K562 (cell line): ENCODE results near the gene SKIDA1. TPM values are rescaled to one million over a fixed set of nuclear protein-coding genes. Genes with fewer than 3 reads are reported as not detected.

Experiments
- ATAC-seq: fragments of 200-7000 bp; cut with Tn5 transposase; 3 replicates; pipeline ENCODE4 v1.9.1; 2020; ENCODE audit warnings: moderate library complexity
- BruUV-seq: library from RNA; stranded (reverse); fragments of 400-500 nt; replicated peaks from 2 replicates; lab custom pipeline; 2021; lab: Mats Ljungman, UMichigan
- CTCF ChIA-PET: fragments of 300-600 bp; formaldehyde crosslinking; extraction: SDS; loops from one replicate; lab custom pipeline; 2021; ENCODE audit warnings: low intra/inter-chr PET ratio; lab: Yijun Ruan, JAX
- POLR2A ChIA-PET: fragments of 300-600, 350-650 bp; sonication (Branson Sonifier 250); formaldehyde crosslinking; extraction: SDS; loops from one replicate; lab custom pipeline; 2021; ENCODE audit warnings: antibody characterized with exemption, inconsistent platforms; lab: Yijun Ruan, JAX
- DNase-seq, 4 experiments: peaks; one replicate each; pipeline versions ENCODE4 v3.0.0 to v3.0.0-alpha.2; 2011 to 2018; ENCODE audit warnings: low spot score in 3 of 4, mixed read lengths in 3 of 4; ENCODE audit errors: extremely low read depth in 1 of 4
- FAIRE-seq: peaks from 2 replicates; lab custom pipeline; 2011; peaks lifted over from hg19 to GRCh38; lab: Jason Lieb, UNC
- H2AFZ ChIP-seq: 2 replicates; pipeline ENCODE4 v1.6.0; 2011; ENCODE audit warnings: low read depth, low read length, control low read depth, inconsistent platforms
- H3K27ac ChIP-seq: fragments of 200-600 bp; 3 replicates; pipeline ENCODE4 v1.8.0; 2011; ENCODE audit warnings: low read depth, mild to moderate bottlenecking, control low read depth, inconsistent platforms, low read length, moderate library complexity, mixed read lengths; ENCODE audit errors: extremely low read depth
- H3K27me3 ChIP-seq, 2 experiments: fragments of 300-600 bp in 1 of 2; 2 replicates in 1 of 2; 3 replicates in 1 of 2; pipeline versions ENCODE4 v1.6.0 to v1.8.0; 2011; ENCODE audit warnings: inconsistent platforms in 2 of 2, low read length in 2 of 2, mild to moderate bottlenecking in 1 of 2, mixed read lengths in 1 of 2, moderate library complexity in 1 of 2; ENCODE audit not compliant: control insufficient read depth in 2 of 2, insufficient read depth in 2 of 2
- H3K36me3 ChIP-seq: fragments of 300-600 bp; 3 replicates; pipeline ENCODE4 v1.8.0; 2011; ENCODE audit warnings: mild to moderate bottlenecking, low read length, inconsistent platforms; ENCODE audit not compliant: control insufficient read depth, insufficient read depth
- H3K4me1 ChIP-seq, 2 experiments: fragments of 200-600 bp in 1 of 2; replicated peaks in 1 of 2; 2 replicates in 1 of 2; 3 replicates in 1 of 2; pipeline versions ENCODE4 v1.5.1 to v1.8.0; 2011; ENCODE audit warnings: inconsistent platforms in 2 of 2, low read length in 2 of 2, mild to moderate bottlenecking in 1 of 2, mixed read lengths in 1 of 2, moderate library complexity in 1 of 2; ENCODE audit not compliant: control insufficient read depth in 2 of 2, insufficient read depth in 2 of 2
- H3K4me2 ChIP-seq: 2 replicates; pipeline ENCODE4 v1.6.1; 2011; ENCODE audit warnings: low read length, control low read depth, inconsistent platforms, mixed read lengths; ENCODE audit not compliant: insufficient read depth
- H3K4me3 ChIP-seq: fragments of 200-600 bp; sonication (generic), shearing (Covaris generic); 2 replicates; pipeline ENCODE4 v1.5.1; 2016; ENCODE audit warnings: control low read depth, inconsistent platforms
- H3K79me2 ChIP-seq: fragments of 200-600 bp; 3 replicates; pipeline ENCODE4 v1.8.0; 2011; ENCODE audit warnings: low read length, inconsistent platforms; ENCODE audit not compliant: control insufficient read depth, insufficient read depth
- H3K9ac ChIP-seq, 2 experiments: 2 replicates each; pipeline versions ENCODE4 v1.6.0 to v1.6.1; 2011; ENCODE audit warnings: low read depth in 2 of 2, low read length in 2 of 2, control low read depth in 1 of 2, inconsistent platforms in 1 of 2, mild to moderate bottlenecking in 1 of 2, mixed read lengths in 1 of 2; ENCODE audit not compliant: insufficient read depth in 1 of 2
- H3K9me1 ChIP-seq: one replicate; pipeline ENCODE4 v1.6.0; 2011; ENCODE audit warnings: inconsistent platforms, mild to moderate bottlenecking, low read length, moderate library complexity; ENCODE audit not compliant: control insufficient read depth, insufficient read depth
- H3K9me3 ChIP-seq: replicated peaks from 2 replicates; pipeline ENCODE4 v1.5.1; 2011; ENCODE audit warnings: low read depth, low read length, inconsistent platforms; ENCODE audit not compliant: control insufficient read depth, insufficient read depth
- H4K20me1 ChIP-seq: replicated peaks from 2 replicates; pipeline ENCODE4 v1.6.1; 2011; ENCODE audit warnings: low read length, inconsistent platforms, mixed read lengths; ENCODE audit not compliant: control insufficient read depth, insufficient read depth
- DMBX1 ChIP-seq: fragments of 250-450 bp; sonication (Bioruptor Pico); IDR thresholded peaks from 2 replicates; pipeline ENCODE4 v1.8.0; 2022; ENCODE audit warnings: inconsistent platforms, mild to moderate bottlenecking, moderate library complexity, borderline replicate concordance
- KDM5B ChIP-seq: fragments of 200-600 bp; sonication (generic); IDR thresholded peaks from 2 replicates; pipeline ENCODE4 v1.6.1; 2012; ENCODE audit warnings: low read depth, mild to moderate bottlenecking, moderate library complexity, low read length, control low read depth, inconsistent platforms; ENCODE audit not compliant: insufficient replicate concordance
- NFRKB ChIP-seq: fragments of 450-650 bp; IDR thresholded peaks from 2 replicates; pipeline ENCODE4 v1.6.1; 2016; ENCODE audit warnings: low read depth
- PHF8 ChIP-seq: fragments of 200-600 bp; sonication (generic); IDR thresholded peaks from 2 replicates; pipeline ENCODE4 v1.6.1; 2012; ENCODE audit warnings: mixed run types, mild to moderate bottlenecking, inconsistent platforms, low read length, moderate library complexity, borderline replicate concordance
- RB1 ChIP-seq: fragments of 450-650 bp; IDR thresholded peaks from 2 replicates; pipeline ENCODE4 v1.6.1; 2017; ENCODE audit warnings: low read depth, mild to moderate bottlenecking
- ZBTB7A ChIP-seq: IDR thresholded peaks from 2 replicates; pipeline ENCODE4 v1.6.1; 2011; ENCODE audit warnings: low read depth, mild to moderate bottlenecking, low read length, moderate library complexity, borderline replicate concordance; ENCODE audit not compliant: control insufficient read depth
- ZFPM2 ChIP-seq: fragments of 250-450 bp; sonication (Bioruptor Pico); IDR thresholded peaks from 2 replicates; pipeline ENCODE4 v1.5.1; 2022; ENCODE audit warnings: mild to moderate bottlenecking
- ZNF445 ChIP-seq: fragments of 250-450 bp; sonication (Bioruptor Pico); IDR thresholded peaks from 2 replicates; pipeline ENCODE4 v1.4.0; 2020; ENCODE audit warnings: low read depth, mild to moderate bottlenecking, moderate library complexity
- WGBS: fragments of 100-300 bp; shearing (Covaris generic); methylation state at CpG from one replicate; pipeline ENCODE4 v1.1.6; 2016; ENCODE audit warnings: low coverage, mixed read lengths; ENCODE audit not compliant: insufficient coverage; ENCODE audit errors: missing lambda C conversion rate; 5-methylcytosine and 5-hydroxymethylcytosine counted together
- in situ Hi-C: fragments of 300-500 bp; cut with MboI; formaldehyde crosslinking; loops from 4 replicates; pipeline ENCODE4 v1.15.0; 2018; ENCODE audit warnings: inconsistent platforms, mixed read lengths
- intact Hi-C: fragments of 100-400 bp; cut with micrococcal nuclease; formaldehyde crosslinking; loops from 2 replicates; pipeline ENCODE4 v1.14.2; 2022
- polyA plus RNA-seq, 8 experiments: library from polyadenylated mRNA; depleted of rRNA in 4 of 8; stranded (reverse) in 5 of 8; unstranded in 3 of 8; fragments of >200 nt; fragmentation: Nextera tagmentation in 2 of 8; fragmentation: Illumina TruSeq in 1 of 8; extraction: Ambion mirVana in 2 of 8; extraction: Trizol in 1 of 8; gene quantifications; 2 replicates each; pipeline versions ENCODE4 v1.2.1 to v1.2.3, GENCODE V29; 2011 to 2014; ENCODE audit warnings: inconsistent platforms in 1 of 8, missing spikeins in 1 of 8
- total RNA-seq, 7 experiments: library from RNA; depleted of rRNA in 6 of 7; stranded (reverse); fragments of >200 nt in 6 of 7; fragmentation: Illumina TruSeq in 2 of 7; extraction: Trizol in 2 of 7; gene quantifications; 2 replicates each; pipeline versions ENCODE4 v1.2.1 to v1.2.3, GENCODE V29; 2011 to 2021; ENCODE audit warnings: low replicate concordance in 1 of 7
- TF ChIP-seq, protein P1 (sequence below): IDR thresholded peaks from 2 replicates; pipeline ENCODE4 v1.6.1; 2011; ENCODE audit warnings: borderline replicate concordance, low read depth, mild to moderate bottlenecking, moderate library complexity, low read length; ENCODE audit not compliant: insufficient read depth, poor library complexity, severe bottlenecking
- TF ChIP-seq, protein P2 (sequence below): sonication (generic); formaldehyde crosslinking; IDR thresholded peaks from 2 replicates; pipeline ENCODE4 v1.8.0; 2022; ENCODE audit warnings: missing genetic modification reagents, mild to moderate bottlenecking, moderate library complexity, borderline replicate concordance
- TF ChIP-seq, protein P3 (sequence below), 2 experiments: fragments of 450-650 bp; conservative IDR thresholded peaks; 2 replicates each; pipeline ENCODE4 v1.6.1; 2017; ENCODE audit warnings: mild to moderate bottlenecking in 2 of 2, moderate library complexity in 2 of 2

Gene SKIDA1
- total and polyA plus RNA-seq, 9 of the 15 experiments (the other 6 are each of a cell fraction or from before 2014, with no cell fraction given) = 0.05 to 1.1 (median 0.42) TPM

DNA sequence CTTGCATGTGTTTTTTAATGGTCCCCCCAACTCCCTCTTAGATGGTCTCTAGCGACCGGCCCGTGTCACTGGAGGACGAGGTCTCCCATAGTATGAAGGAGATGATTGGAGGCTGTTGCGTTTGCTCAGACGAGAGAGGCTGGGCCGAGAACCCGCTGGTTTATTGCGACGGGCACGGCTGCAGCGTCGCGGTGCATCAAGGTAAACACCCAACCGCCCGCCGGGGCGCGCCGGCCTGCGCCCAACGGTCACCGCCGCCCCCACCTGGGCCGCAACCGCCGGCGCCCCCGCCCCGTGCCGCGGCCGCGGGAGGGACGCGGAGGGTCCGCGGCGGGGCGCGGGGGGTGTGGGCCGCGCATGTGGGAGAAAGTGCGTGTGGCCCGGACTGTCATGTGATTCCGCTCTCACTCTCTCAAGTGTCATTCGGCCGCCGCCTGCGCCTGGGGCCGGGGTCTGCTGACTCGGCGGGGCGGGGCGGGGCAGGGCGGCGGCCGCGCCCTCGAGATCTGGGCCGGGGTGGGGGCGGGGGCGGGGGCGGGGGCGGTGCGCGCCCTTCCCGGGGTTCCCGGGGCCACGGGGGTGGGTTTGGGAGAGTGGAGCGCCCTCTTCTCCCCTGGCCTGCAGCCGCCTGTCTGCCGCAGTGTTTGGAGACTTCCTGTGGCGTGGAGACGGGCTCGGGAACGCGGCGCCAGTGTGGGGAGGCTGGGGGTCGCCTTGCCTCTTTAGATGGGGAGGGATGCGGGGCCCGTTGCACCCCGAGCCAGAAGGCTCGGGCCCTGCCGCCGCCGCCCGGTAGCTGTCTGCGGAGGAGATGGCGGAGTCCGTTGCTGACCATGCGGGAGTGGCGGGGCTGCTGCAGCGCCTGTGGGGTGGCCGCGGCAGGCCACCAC is 9.4 kb upstream of the SKIDA1 start:
- H3K9me1 ChIP-seq = no peaks in the 10 kb centered on the region
- FAIRE-seq = no peak
- CTCF ChIA-PET = no interaction called here
- ATAC-seq = peak; percentile 42
- peaks cover 66% of the 10 kb centered on the region for H3K79me2 ChIP-seq
- H3K4me3 ChIP-seq = peak overlapping the region; percentile 60
- H3K9me3 ChIP-seq = no peaks in the 10 kb centered on the region
- POLR2A ChIA-PET = interaction anchor here (1.8 to 2.8 kb wide), 2 partner anchors 15 to 26 kb away, joined by 7 to 10 read pairs; no protein-coding TSS in a partner anchor
- peak overlapping the region; percentile 63 for H2AFZ ChIP-seq
- DNase-seq = peak; percentile 81 to 85 (median 82)
- in situ Hi-C loops (no loop called here), intact Hi-C loops (loop anchor here (5.0 kb wide), 2 partner anchors 38 to 692 kb away; no protein-coding TSS in a partner anchor)
- BruUV-seq = no TSS peak
- H3K36me3 ChIP-seq = peaks cover 43% of the 10 kb centered on the region
- no peaks in the 10 kb centered on the region for H3K27me3 ChIP-seq
- no peaks in the 10 kb centered on the region for H4K20me1 ChIP-seq
- 2% methylated on average over 45 of the region's 96 CpGs for WGBS
- peaks cover 8 to 11% of the 10 kb centered on the region in 2 experiments; a peak in 4 of 5 replicates for H3K4me1 ChIP-seq
- peak overlapping the region; percentile 84 for H3K4me2 ChIP-seq
- H3K9ac ChIP-seq = peak overlapping the region; percentile 69 to 91
- H3K27ac ChIP-seq = peak overlapping the region; percentile 96
- TF ChIP-seq ZFPM2 (CRISPR knock-in tag) (0 out of 2 replicates have a peak, but pooled peaks have one; percentile 57), ZNF445 (no peak), NFRKB (0 out of 2 replicates have a peak, but pooled peaks have one; percentile 14), PHF8 (peak; percentile 42; the same call in 1 of the 2 replicates), RB1 (peak; percentile 37; the same call in 1 of the 2 replicates), KDM5B (peak; percentile 45), ZBTB7A (peak; percentile 84; the same call in 1 of the 2 replicates), DMBX1 (CRISPR knock-in tag) (0 out of 2 replicates have a peak, but pooled peaks have one; percentile 22)
- TF ChIP-seq, protein P1, sequence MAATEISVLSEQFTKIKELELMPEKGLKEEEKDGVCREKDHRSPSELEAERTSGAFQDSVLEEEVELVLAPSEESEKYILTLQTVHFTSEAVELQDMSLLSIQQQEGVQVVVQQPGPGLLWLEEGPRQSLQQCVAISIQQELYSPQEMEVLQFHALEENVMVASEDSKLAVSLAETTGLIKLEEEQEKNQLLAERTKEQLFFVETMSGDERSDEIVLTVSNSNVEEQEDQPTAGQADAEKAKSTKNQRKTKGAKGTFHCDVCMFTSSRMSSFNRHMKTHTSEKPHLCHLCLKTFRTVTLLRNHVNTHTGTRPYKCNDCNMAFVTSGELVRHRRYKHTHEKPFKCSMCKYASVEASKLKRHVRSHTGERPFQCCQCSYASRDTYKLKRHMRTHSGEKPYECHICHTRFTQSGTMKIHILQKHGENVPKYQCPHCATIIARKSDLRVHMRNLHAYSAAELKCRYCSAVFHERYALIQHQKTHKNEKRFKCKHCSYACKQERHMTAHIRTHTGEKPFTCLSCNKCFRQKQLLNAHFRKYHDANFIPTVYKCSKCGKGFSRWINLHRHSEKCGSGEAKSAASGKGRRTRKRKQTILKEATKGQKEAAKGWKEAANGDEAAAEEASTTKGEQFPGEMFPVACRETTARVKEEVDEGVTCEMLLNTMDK = peak; percentile 8
- TF ChIP-seq, protein P2, sequence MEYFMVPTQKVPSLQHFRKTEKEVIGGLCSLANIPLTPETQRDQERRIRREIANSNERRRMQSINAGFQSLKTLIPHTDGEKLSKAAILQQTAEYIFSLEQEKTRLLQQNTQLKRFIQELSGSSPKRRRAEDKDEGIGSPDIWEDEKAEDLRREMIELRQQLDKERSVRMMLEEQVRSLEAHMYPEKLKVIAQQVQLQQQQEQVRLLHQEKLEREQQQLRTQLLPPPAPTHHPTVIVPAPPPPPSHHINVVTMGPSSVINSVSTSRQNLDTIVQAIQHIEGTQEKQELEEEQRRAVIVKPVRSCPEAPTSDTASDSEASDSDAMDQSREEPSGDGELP = 0 out of 2 replicates have a peak, but pooled peaks have one; percentile 32
- TF ChIP-seq, protein P3, sequence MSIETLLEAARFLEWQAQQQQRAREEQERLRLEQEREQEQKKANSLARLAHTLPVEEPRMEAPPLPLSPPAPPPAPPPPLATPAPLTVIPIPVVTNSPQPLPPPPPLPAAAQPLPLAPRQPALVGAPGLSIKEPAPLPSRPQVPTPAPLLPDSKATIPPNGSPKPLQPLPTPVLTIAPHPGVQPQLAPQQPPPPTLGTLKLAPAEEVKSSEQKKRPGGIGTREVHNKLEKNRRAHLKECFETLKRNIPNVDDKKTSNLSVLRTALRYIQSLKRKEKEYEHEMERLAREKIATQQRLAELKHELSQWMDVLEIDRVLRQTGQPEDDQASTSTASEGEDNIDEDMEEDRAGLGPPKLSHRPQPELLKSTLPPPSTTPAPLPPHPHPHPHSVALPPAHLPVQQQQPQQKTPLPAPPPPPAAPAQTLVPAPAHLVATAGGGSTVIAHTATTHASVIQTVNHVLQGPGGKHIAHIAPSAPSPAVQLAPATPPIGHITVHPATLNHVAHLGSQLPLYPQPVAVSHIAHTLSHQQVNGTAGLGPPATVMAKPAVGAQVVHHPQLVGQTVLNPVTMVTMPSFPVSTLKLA (conservative IDR thresholded peaks at IDR 0.05) = peak in 1 of 2 experiments; percentile 67; a peak in 2 of 4 replicates
